Activated T-helper 9 cell treated with anti-CD3 and anti-CD28 coated beads, Interleukin-2, amount 50 U/mL, for 16 hours (primary cell): ENCODE results near the gene SEMA3C.

ENCODE experiments used
- DNase-seq: peaks from one replicate; pipeline ENCODE4 v3.0.0-alpha.2; 2020; ENCODE audit warnings: low read depth

Gene SEMA3C

DNA sequence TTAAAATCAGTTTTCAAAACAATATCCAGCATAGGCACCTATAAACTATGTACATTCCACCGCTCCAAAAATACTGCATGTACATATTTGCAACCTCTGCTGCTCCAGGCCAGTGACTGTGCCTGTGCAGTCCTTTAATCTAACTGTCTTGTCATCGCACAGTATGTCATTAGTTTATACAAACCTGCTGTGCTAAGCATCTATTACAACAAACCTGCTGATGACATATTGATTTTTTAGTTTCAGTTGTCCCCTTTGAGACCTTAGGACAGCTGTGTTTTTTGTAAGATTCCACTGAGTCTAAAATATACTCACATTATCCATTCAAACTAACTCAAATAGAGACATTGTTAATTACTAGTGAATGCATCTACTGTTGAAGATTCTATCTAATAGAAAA lies 33.1 kb downstream of the SEMA3C start:
- no peak for DNase-seq

DNA sequence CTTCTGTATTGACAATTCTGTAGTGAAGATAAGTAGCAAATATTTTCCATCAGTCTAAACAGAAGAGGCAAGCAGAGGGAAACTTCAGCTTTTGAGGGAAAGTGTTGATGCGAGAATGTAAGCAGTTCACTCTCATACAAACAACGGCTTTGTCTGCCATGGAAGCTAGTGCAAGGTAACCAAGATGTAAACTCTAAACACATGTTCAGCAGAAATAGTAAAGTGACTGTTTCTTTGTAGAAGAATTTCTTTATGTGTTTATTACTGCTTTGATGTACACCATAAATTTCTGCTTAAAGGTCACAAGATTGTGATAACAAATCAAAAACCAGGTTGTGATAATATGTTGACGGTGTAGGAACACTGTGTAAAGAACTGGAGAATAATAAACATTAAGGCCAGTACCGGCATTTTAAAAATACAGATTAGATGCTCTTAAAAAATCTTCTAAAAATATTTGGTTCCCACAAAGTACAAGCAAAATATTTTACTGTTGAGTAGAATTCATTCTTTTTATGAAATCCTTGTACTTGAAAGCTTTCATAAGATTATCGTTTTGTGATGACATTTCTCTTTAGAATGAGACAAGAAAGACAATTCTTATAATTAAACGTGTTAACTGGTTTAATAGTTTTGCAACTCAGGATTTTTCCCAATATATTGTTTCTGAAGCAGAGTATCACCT lies 34.2 kb downstream of the SEMA3C start:
- no peak for DNase-seq

DNA sequence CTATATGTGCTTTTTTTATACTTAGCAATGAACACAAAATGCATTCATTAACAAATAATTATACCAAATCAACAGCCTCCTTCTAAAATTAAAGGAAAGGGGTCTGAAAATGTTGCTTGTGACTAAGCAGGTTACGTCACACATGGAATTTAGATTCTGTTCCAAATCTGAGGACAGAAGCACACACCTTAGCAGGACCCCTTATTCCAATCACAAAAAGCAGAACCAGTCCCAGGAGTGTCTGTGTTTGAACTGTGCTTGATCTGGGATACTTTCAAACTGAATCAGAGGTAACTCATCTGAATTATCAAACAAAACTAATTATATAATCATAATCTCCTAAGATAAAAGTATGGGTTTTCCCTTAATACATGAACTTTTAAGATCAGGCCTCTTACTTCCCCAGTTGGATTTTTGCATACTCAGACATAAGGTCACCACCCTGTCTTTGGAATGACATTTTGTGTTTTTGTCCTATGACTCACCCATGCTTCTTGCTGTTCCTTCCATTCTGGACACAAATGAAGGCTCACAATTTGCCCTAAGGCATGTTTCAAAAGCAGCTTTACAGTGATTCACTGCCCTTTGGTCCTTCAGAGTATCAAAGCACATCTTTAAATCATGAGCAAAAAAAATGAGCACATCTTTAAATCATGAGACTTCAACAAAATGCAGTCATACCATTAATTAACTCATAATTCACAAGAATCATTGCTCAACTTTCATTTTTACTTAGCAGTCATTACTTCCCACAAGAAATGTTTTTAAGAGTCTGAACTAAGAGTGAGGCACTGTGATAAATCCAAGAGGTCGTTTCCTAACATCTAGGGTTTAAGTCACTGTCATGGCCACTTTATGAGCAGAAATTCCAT lies 35.5 kb downstream of the SEMA3C start:
- DNase-seq, result no peak

DNA sequence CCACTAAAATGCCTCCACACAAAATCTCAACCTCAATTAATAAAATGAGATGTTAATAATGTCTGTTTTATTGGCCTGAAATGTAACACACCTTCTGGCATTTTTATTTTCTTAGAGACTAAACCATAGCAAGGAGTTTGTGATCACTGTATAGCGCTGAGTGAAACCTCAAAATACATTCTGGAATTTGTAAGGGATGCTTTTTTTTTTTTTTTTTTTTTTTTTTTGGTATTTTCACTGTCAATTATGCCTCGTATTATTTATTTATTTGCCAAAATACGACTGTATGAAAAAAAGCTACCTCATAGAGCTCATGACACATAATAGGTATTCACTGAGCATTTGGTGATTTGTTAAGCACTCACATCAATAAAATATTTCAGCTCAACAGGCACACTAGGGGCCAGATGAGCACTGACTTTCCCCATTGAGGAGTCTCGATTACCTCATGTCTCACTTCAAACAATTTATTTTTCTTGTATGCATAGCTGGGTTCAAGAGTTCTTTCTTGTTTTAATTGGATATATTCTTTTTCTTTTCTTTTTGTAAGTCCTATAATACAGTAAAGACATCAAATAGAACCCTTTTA lies 36.5 kb downstream of the SEMA3C start:
- DNase-seq, result no peak

DNA sequence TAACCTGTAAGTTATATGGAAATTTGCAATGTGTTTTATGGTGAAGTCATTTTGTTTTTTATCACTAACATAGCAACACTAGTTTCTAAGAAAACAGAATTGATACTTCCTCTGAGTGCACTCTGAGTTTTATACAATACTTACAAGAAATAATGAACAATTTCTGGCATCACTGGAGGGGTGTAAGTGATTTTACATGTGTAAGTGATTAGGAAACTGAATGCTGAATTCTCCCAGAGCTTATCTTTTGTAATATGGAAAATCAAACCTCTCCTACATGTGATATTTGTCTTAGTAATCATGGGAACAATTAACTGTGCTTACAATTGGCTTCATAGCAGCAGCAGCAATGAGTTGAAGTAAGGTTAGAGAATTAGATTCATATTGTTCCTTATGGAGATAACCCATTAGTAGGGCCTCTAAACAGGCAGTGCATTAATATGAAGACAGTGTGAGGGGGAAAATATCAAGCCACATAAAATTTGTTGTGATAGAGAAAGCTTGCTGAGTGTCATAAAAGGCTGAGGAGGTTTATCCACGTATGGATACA lies 37.4 kb downstream of the SEMA3C start:
- DNase-seq, result no peak

DNA sequence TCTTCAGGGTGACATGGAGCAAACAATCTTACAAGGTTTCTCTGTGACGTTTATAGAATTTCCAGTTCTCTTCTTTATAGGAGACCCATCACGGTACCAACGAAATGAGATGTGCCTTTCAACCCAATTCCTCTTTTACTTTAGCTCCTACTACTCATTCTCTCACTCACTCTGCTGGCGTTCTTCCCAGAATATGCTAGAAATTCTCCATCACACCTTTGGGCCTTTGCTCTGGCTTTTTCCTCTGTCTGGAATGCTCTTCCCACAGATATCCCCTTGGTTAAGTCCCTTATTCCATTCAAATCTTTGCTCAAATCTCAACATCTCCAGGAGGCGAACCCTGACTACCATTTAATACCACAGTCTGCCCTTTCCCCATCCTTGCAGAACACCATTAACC lies 39.0 kb downstream of the SEMA3C start:
- no peak for DNase-seq

DNA sequence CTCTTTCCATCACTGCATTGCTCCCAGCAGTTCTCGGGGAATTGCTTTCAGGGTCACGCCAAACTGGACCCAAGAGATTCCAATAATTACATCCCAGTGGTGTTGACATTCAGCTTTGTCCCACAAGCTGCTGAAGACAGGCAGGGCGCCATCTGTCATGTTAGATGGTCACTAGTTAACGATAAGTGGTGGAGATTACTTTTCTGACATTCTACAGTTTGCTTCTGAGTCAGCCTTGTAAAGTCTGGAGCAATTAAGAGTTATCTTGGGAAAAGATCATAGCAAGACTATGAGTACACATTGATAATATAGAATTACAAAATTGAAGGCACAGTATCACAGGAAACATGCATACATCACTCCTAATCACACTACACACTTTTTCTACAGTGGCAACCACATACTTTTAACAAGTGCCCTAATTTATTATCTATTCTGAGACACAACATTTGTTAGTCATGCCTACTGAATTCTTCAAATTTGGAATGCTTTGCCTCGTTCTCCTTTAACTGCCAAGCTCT lies 41.9 kb downstream of the SEMA3C start:
- DNase-seq, result no peak

DNA sequence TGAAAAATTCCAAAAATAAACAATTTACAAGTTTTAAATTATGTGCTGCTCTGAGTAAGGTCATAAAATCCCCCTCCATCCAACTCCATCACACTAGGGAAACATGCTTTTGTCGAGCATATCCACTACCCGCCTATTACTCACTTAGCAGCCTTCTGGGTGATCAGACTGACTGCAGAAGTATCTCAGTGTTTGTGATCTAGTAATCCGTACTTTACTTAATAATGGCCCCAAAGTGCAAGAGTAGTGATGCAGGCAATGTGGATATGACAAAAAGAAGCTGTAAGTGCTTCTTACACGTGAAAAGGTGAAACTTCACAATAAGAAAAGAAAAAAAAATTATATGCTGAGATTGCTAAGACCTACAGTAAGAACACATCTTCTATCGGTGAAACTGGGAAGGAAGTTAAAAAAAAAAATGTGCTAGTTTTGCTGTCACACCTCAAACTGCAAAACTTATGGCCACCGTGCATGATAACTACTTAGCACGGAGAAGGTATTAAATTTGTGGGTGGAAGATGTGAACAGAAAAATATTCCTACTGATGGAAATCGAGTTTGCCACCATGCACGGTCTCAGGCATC lies 43.2 kb downstream of the SEMA3C start:
- DNase-seq, result no peak

DNA sequence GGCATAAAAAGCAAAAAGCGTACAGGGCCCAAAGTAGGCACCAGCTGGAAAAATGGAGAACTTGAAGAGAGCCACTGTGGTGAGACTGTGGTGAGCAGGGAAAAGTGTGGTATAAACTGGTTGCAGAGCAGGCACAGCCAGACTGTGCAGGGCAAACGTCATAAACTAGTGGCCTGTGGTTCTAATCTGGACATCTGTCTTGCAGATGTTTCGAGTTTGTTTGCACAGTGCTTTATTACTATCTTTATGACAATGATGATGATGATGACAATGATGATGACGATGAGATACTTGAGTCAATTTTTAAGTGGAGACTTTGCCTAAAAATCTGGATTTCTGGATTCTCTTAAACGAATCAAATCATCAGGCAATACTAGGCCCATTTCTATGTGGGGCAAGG lies 45.7 kb downstream of the SEMA3C start:
- no peak for DNase-seq

DNA sequence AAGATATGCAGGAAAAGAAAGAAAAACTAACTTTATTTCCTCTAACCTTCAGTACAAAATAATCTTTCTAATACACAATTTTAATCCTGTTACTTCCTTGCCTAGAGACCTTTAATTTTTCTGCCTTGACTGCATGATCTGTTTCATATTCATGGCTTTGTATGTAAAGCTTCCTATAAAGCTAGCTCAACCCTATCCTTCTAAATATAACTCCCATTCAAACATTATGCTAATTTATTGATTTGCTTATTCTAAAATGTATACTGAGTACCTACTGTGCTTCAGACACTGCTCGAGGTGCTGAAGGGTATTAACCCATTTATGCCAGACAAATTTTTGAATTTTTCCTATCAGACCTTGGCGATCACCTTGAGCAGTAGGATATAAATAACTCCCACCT lies 47.6 kb downstream of the SEMA3C start:
- no peak for DNase-seq

DNA sequence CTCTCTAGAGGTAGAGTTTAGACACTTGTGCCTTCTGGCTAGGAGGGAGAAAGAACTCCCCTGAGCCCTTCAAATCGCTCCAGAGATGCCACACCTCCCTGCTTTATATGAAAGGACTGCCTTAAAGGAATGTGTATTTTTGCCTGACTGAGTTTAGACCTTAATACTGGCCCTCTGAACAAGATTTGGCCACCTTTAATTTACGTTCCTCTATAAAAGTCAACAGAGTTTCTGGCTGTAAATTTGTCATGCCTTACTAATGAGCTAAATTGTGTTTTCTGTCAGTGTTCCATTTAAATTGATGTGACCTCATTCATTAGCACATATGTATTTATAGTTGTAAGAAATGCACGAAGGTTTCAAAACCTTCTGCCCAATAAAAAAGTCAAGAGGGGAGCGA lies 48.0 kb downstream of the SEMA3C start:
- DNase-seq, result no peak

DNA sequence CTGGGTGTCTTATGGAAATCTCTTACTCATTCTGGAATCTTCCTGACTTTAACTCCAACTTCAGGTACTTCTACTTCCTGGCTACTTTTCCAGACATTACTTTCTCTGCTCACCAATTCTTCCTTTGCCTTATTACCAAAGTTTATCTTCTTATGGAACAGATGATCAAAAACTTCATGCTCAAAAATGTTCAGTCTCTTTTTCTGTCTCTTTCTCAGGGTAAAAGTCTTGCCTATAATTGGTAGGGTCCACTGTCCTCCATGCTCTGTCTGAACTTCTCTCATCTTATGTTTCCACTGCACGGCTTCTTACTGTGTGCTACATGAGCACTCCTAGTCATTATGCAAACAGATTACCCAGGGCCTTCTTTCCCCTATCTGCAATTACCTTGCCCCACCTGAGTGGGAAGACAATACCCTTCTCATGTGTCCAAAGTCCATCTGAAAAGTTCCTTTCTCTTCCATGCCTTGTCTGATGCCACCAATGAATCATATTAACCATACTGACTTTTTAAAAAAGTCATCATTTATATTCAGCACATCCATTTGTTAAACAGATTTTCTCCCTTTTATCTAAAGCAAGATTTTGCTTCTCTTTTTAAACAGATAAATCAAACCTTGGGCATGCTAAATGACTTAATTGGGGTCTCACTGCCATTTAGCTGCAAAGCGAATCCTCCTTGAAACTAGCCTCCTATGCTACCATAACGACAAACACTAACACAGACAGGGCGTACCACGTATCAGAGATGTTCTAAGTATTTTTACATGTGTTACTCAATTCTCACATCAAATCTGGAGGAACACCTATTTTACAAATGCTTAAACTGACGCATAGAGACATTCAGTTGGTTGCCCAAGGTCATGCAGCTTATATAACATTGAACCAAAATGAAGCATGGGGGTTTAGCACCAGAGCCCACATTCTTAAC lies 48.8 kb downstream of the SEMA3C start:
- DNase-seq, result no peak

DNA sequence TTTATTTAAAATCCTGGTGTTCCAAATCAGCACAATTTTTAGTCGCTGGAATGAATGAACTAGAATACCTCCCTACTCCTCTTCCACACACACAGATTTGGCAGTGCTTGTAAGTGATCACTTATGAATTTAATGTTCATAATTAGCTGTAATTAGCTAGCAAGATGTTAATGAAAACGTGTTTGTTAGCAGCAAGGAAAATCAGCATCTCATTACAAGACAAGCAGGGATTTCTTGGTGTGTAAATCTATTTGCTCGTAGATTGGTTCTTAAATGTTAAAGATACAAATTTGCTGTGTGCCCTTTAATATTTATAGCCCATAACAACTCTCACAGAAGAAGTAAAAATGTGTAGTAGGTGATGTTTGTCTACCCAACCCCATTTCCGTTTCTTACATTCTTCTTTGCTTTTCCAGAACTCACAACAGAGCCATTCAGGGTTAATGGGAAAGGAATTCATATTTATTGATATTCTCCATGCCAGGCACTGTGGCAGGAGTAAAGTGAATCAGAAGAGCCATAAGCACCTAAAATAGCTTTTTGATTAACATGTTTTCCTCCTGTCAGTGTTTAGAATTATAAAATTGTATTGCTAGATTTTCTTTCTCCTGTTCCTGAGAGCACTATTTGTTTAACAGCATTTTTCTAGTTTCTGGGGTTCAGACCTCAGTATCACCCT lies 49.6 kb downstream of the SEMA3C start:
- no peak for DNase-seq

DNA sequence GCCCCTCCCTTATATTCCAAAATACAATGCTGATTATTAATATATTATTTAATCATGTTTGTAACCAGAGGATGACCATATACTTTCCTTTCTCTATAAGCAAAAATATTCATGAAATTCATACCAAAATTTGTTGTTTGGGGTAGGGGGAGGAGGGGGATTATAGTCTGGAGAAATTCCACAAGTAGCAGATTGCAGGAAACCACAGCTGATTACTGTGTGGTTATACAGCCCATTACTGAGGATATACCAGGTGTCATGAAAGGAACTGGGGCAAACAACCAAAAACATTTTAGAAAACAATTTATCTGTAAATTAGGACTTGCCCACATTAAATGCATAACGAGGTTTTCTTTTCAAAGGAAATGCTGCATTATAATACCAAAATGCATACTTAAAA lies 50.3 kb downstream of the SEMA3C start:
- no peak for DNase-seq

DNA sequence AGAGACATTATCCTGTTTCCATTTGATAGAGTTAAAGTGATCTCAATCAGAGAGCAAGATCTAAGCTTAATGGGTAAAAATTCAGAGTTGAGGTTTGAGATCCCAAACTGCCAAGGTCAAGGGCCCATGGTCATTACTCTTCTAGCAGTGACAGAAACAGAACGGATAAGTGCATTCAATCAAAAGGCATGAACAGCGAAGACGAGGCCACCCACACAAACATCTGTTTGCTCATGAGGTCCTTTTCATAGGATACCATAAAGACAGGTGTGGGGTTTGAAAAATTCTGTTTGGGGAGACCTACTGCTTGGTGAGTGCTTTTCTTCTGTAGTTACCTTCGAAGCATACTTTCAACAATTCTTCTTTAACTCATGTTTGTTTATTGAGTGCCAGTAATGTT lies 58.3 kb downstream of the SEMA3C start:
- no peak for DNase-seq

DNA sequence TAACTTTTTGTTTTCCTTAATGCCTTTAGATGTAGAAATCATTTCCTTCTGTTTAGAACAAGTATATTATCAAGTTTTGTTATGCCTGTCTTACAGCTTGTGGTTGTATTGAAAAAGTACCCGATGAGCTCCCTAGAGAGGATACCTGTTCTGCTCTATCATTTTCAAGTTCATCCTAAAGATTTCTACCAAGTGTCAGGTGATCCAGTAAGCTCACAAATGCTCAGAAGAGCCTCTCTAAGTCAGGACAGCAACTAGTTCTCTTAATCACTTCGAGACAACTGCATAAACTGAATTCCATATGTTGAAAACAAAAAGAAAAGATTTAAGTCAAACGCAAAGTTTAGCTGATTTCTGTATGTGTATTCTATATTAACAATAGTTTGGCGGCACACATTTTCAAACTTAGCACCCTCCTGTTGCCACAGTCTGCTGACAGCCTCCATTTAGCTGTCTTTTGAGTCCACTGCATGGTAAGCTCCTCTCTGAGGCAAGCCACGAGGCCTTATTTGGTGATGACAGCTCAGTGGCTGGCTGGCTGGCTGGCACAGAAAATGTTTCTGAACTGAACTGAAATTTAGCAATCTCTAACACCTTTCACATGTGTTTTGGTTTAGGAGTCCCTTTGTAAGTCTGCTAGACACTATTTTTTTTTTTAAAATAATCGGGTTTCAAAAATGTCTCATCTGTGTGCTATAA lies 59.4 kb downstream of the SEMA3C start:
- no peak for DNase-seq

DNA sequence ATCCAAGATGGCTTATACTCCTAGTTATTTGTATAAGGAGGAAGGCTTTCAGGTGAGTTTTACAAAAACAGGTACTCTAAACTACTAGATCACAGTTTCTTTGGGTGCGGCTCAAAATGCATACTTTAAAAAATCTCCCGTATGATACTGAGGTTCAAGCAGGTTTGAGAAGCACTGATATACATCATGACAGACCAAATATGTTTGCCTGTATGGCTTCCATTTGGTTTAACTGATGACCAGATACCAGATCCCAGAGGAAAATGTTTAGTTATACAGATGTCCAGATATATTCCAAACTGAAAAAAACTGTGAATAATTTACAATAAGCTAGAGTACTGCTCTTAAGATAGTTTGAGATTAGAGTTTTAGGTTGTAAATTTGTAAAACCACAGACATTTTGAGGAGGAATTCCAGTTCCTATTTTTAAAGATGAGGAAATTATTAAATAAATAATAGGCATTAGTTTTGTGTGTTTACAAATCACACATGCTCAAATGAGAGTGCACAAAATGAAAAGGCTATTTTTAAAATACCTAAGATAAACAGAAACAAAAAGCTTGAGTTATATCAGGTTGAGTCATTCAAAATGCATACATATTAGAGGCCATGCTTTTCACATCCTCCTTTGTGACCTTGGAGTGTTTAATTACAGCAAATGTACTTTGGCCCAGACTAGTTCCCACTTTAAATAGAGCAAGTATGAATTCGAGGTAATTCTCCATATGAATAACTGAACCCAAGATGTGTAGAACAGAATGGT lies 60.5 kb downstream of the SEMA3C start:
- no peak for DNase-seq

DNA sequence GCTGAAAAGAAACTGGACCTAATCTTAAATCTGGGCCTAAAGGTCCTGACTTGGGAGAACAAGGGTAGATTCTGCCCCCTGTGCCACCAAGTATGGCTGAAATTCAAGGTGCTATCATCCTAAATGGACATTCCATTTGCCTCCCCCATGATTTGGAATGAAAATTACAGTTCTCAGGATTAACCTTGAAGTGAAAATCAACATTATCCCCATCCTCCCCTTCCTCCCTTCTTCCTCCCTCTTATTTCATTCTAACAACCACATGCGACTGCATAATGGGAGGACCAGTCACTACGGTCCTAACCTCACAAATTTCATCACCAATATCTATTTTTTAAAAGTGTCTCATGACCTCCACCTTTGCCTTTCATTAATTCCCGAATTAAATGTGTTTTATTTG lies 62.1 kb downstream of the SEMA3C start:
- DNase-seq, result no peak

DNA sequence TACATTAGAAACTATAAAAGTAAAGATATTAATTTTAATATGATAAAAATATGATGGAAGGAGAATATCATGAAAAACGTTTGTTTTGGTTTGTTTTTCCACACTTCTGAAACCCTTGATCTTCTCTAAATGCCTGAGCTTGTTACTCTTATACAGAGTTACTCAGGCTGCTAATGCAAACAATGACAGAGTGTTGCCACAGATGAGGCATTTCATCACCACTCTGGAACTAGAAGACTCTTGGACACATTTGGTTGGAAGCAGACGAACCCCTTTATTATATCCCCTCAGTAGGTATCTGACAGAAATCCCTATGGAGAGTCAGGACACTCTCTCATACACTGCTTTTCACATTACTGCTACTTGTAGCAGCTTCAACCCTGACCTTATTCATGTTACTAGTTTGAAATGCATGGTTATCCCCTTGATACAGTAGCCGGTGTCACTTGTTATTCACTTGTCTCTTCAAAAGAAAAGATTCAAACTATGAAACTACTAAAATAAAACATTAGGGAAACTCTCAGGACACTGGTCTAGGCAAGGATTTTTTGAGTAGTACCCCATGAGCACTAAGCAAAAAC lies 66.9 kb downstream of the SEMA3C start:
- no peak for DNase-seq
